ENCODE measurements around the gene RIBC2. TPM values are rescaled to one million over a fixed set of nuclear protein-coding genes. Genes with fewer than 3 reads are reported as not detected.

The RIBC2 gene
- total RNA-seq, 2 experiments from 2014 or later, result 12.8 to 16.2 TPM

DNA sequence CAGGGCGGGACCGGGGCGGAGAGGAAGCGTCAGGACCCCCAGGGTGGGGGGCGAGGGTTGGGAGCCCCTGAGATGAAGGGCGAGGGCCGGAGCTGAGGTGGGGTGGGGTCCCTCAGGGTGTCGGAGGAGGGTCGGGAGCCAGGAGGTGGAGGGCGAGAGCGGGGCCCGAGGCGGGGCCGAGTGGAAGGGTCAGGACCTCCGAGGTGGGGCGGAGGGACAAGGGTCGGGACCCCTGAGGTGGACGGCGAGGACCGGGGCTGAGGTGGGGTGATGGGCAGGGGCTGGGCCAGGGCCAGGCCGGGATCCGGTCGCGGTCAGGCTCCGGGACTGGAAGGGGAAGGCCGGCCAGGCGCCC lies 503 bp upstream of the RIBC2 start:
- no peak for ATAC-seq
- no peak for DNase-seq
- Mint-ChIP-seq H3K27ac (peak overlapping the region; percentile 75), H3K27me3 (no peaks in the 10 kb centered on the region), H3K36me3 (peaks cover 17% of the 10 kb centered on the region), H3K9me3 (ENCODE audit: low read depth) (no peaks in the 10 kb centered on the region), H3K4me3 (peak overlapping the region; percentile 87), H3K4me1 (peaks cover 24% of the 10 kb centered on the region)
- CTCF ChIA-PET, result interaction anchor here (1.2 to 2.4 kb wide), 5 partner anchors 10 to 102 kb away, joined by 4 to 13 read pairs (median 5); no protein-coding TSS in a partner anchor

- Mint-ChIP-seq H3K27ac (no peak overlapping the region), H3K27me3 (no peaks in the 10 kb centered on the region), H3K4me1 (peaks cover 19% of the 10 kb centered on the region), H3K4me3 (no peak overlapping the region), H3K9me3 (ENCODE audit: low read depth) (no peaks in the 10 kb centered on the region), H3K36me3 (peaks cover 28% of the 10 kb centered on the region)
- no peak for ATAC-seq
- CTCF ChIA-PET, result interaction anchor here (0.7 to 0.8 kb wide), 2 partner anchors 32 to 100 kb away, joined by 3 read pairs; no protein-coding TSS in a partner anchor
- DNase-seq, result no peak
Measured at GRCh38 chr22:45418056-45418769, 4.7 kb downstream of the RIBC2 start.

DNA sequence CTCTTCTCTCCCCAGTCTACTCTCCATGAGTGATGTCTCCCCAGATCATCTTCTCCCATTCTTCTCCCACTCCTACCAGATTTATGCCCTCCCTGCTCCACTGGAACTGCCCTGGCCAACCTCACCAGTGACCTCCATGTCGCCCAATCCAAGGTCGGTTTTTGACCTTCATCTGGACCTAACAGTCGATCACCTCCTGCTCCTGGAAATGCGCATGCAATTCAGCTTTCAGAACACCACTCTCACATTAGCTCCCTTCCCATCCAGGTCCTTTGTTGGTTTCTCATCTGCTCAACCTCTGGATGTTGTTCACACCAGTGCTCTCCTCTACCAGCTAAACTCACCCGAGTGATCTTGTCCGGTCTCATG lies 5.3 kb downstream of the RIBC2 start:
- CTCF ChIA-PET, result no interaction called here
- ATAC-seq (no peak), DNase-seq (no peak)
- peaks cover 18% of the 10 kb centered on the region for H3K4me1 Mint-ChIP-seq
- no peaks in the 10 kb centered on the region for H3K9me3 Mint-ChIP-seq (ENCODE audit: low read depth)
- H3K36me3 Mint-ChIP-seq, result peaks cover 28% of the 10 kb centered on the region
- no peak overlapping the region for H3K27ac Mint-ChIP-seq
- no peak overlapping the region for H3K4me3 Mint-ChIP-seq
- H3K27me3 Mint-ChIP-seq, result no peaks in the 10 kb centered on the region

GRCh38 chr22:45420011-45420410 lies 6.5 kb downstream of the RIBC2 start:
- DNase-seq, result no peak
- no peak for ATAC-seq
- CTCF ChIA-PET, result no interaction called here
- H3K36me3 Mint-ChIP-seq, result peaks cover 23% of the 10 kb centered on the region
- no peaks in the 10 kb centered on the region for H3K27me3 Mint-ChIP-seq
- peaks cover 6% of the 10 kb centered on the region for H3K4me1 Mint-ChIP-seq
- no peak overlapping the region for H3K27ac Mint-ChIP-seq
- H3K9me3 Mint-ChIP-seq (ENCODE audit: low read depth), result no peaks in the 10 kb centered on the region
- no peak overlapping the region for H3K4me3 Mint-ChIP-seq

DNA sequence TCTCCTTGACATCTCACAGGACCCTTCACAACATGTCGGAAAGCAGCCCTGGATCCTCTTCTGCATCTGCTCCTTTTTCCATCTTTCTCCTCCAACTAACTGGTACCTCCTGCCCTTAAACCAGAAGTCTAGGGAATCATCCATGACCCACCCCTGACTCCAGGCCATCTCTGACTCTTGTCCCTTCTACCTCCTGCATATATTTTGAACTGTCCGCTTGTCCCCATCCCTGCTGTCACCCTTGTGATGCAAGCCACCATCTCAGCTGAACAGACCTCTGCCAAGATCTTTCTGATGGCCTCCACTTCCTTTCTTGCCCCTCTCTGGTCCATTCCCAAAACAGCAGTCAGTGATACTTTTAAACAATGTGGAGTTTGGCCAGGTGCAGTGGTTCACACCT lies 7.0 kb downstream of the RIBC2 start:
- H3K9me3 Mint-ChIP-seq (ENCODE audit: low read depth), result no peaks in the 10 kb centered on the region
- no peaks in the 10 kb centered on the region for H3K27me3 Mint-ChIP-seq
- no peak overlapping the region for H3K27ac Mint-ChIP-seq
- ATAC-seq, result no peak
- no peak for DNase-seq
- no peak overlapping the region for H3K4me3 Mint-ChIP-seq
- H3K36me3 Mint-ChIP-seq, result peaks cover 23% of the 10 kb centered on the region
- CTCF ChIA-PET, result no interaction called here
- H3K4me1 Mint-ChIP-seq, result peaks cover 5% of the 10 kb centered on the region

GRCh38 chr22:45421349-45422055 lies 8.0 kb downstream of the RIBC2 start:
- H3K27ac Mint-ChIP-seq, result no peak overlapping the region
- no peaks in the 10 kb centered on the region for H3K9me3 Mint-ChIP-seq (ENCODE audit: low read depth)
- no peak overlapping the region for H3K4me3 Mint-ChIP-seq
- ATAC-seq (no peak), DNase-seq (no peak)
- peaks cover 3% of the 10 kb centered on the region for H3K4me1 Mint-ChIP-seq
- H3K27me3 Mint-ChIP-seq, result no peaks in the 10 kb centered on the region
- H3K36me3 Mint-ChIP-seq, result peaks cover 24% of the 10 kb centered on the region
- CTCF ChIA-PET, result no interaction called here

DNA sequence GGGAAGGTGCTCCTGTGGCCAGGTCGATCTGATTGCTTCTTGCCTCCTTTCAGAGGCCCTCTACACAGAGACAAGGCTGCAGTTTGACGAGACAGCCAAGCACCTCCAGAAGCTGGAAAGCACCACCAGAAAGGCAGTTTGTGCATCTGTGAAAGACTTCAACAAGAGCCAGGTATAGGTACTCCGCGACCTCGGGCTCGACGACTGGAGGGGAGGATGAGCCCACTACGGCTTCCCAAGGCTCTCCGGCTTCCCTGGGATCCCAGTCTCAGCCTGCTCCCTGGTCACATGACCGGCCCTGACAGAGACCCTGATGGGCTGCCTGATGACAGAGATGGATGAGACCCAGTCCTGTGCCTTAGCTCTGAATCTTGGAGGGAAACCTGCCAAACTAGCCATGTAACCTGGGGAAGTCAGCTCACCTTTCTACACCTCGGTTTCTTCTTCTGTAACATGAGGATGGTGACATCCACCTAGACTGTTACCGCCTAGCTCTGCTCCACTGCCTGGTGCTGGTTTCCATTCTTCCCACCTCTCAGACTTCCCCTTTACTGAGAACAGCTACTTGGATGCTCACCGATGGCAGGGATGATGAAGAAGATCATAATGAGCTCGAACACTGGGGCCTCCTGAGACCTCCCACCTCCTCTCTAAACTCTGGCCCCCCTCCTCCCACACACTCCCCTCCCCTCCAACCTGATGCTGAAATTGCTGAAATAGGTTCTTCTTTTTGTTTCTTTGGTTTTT lies 8.9 kb downstream of the RIBC2 start:
- DNase-seq (no peak), ATAC-seq (no peak)
- no peak overlapping the region for H3K4me3 Mint-ChIP-seq
- H3K27ac Mint-ChIP-seq, result no peak overlapping the region
- H3K4me1 Mint-ChIP-seq, result peaks cover 3% of the 10 kb centered on the region
- H3K9me3 Mint-ChIP-seq (ENCODE audit: low read depth), result no peaks in the 10 kb centered on the region
- CTCF ChIA-PET, result interaction anchor here (1.2 kb wide), 1 partner anchor 9 kb away, joined by 4 read pairs; the partner anchor contains the start of genes RIBC2 and SMC1B
- H3K36me3 Mint-ChIP-seq, result peaks cover 25% of the 10 kb centered on the region
- H3K27me3 Mint-ChIP-seq, result no peaks in the 10 kb centered on the region

DNA sequence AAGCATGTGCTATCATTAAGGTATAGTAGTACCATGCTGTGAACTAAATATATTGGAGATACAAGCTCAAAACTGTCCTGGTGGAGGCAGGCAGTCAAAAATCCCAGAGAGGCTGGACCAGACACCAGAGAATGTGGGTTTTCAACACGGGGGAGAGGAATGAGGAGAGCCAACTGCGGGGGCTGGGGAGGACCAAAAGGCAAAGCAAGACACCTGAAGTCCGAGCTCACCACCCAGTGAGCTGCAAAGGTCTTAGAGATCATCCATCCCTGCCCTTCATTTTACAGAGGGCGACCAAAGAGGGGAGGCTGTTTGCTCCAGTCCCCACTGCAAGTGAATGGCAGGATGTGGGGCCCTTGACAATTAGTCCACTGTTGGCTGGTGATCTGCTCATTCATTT lies 10.0 kb downstream of the RIBC2 start:
- no peaks in the 10 kb centered on the region for H3K9me3 Mint-ChIP-seq (ENCODE audit: low read depth)
- H3K27me3 Mint-ChIP-seq, result no peaks in the 10 kb centered on the region
- peaks cover 3% of the 10 kb centered on the region for H3K4me1 Mint-ChIP-seq

GRCh38 chr22:45424241-45424731 lies 10.8 kb downstream of the RIBC2 start:
- H3K4me1 Mint-ChIP-seq, result peaks cover 3% of the 10 kb centered on the region
- no peak overlapping the region for H3K27ac Mint-ChIP-seq
- no peaks in the 10 kb centered on the region for H3K27me3 Mint-ChIP-seq
- peaks cover 14% of the 10 kb centered on the region for H3K36me3 Mint-ChIP-seq
- H3K4me3 Mint-ChIP-seq, result no peak overlapping the region
- CTCF ChIA-PET, result no interaction called here
- no peaks in the 10 kb centered on the region for H3K9me3 Mint-ChIP-seq (ENCODE audit: low read depth)
- ATAC-seq (no peak), DNase-seq (peak; percentile 21)

More for the DNA sequence above, 10.0 kb downstream of the RIBC2 start:
- no peak for ATAC-seq
- Mint-ChIP-seq H3K27ac (no peak overlapping the region), H3K4me3 (no peak overlapping the region), H3K36me3 (peaks cover 22% of the 10 kb centered on the region)
- no peak for DNase-seq
- CTCF ChIA-PET, result no interaction called here

DNA sequence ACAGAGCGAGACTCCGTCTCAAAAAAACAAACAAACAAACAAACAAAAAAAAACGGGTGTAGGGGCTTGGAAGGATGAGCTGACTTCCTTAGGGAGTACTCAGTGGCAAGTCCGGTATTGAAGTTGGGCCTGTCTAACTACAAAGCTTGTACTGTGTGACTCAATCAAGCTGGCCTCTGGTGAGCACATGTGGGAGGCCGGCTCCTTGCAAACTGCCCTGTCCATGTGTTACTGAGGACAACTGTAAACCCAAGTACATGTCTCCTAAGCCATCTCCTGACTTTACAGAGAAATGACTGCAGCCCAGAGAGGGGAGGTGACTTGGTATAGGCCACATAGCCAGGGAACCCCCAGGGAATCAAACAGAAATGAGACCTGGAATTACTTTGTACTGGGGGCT lies 11.6 kb downstream of the RIBC2 start:
- no peak for DNase-seq
- no peak overlapping the region for H3K4me3 Mint-ChIP-seq
- no peaks in the 10 kb centered on the region for H3K27me3 Mint-ChIP-seq
- no peak overlapping the region for H3K27ac Mint-ChIP-seq
- CTCF ChIA-PET, result no interaction called here
- no peaks in the 10 kb centered on the region for H3K9me3 Mint-ChIP-seq (ENCODE audit: low read depth)
- peaks cover 11% of the 10 kb centered on the region for H3K36me3 Mint-ChIP-seq
- H3K4me1 Mint-ChIP-seq, result peaks cover 3% of the 10 kb centered on the region
- ATAC-seq, result no peak

GRCh38 chr22:45425531-45426265 lies 12.2 kb downstream of the RIBC2 start:
- Mint-ChIP-seq H3K27ac (no peak overlapping the region), H3K9me3 (ENCODE audit: low read depth) (no peaks in the 10 kb centered on the region), H3K36me3 (peaks cover 8% of the 10 kb centered on the region), H3K4me1 (peaks cover 3% of the 10 kb centered on the region), H3K4me3 (no peak overlapping the region), H3K27me3 (no peaks in the 10 kb centered on the region)
- CTCF ChIA-PET, result no interaction called here
- DNase-seq, result peak; percentile 31
- no peak for ATAC-seq

DNA sequence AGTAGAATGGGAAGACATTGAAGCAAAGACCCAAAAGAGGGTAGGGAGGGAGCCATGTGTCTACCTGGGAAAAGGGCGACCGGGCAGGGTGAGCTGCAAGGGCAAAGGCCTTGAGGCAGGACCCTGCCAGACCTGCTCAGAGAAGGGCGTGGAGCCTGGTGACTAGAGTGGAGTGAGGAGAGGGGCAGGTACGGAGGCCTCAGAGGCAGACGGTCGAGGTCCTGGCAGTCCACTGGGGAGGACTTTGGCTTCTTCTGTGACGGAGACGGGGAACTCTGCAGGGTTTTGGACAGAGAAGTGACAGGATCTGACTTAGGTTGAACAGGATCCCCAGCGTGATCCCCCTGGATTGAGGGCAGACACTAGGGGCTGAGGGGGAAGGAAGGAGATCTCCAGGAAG lies 12.9 kb downstream of the RIBC2 start:
- Mint-ChIP-seq H3K36me3 (peaks cover 8% of the 10 kb centered on the region), H3K27me3 (no peaks in the 10 kb centered on the region), H3K27ac (no peak overlapping the region), H3K9me3 (ENCODE audit: low read depth) (no peaks in the 10 kb centered on the region), H3K4me1 (peaks cover 3% of the 10 kb centered on the region), H3K4me3 (no peak overlapping the region)
- DNase-seq (no peak), ATAC-seq (no peak)
- CTCF ChIA-PET, result no interaction called here

DNA sequence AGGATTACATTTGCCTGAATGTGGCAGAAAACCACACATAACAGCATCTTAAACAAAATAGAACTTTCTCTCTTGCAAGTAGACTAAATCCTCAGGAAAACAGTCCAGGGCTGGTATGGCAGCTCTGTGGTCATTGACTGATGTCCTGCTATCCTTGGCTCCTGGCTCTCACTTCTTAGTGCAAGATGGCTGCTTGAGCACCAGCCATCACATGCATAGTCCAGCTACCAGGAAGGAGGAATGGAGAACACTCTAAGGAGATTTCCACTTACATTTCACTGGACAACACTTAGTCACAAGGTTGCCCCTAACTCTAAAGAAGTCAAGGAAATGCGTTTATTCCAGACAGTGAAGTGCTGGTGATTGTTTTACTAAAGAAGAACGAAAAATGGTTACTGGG lies 13.6 kb downstream of the RIBC2 start:
- CTCF ChIA-PET, result no interaction called here
- Mint-ChIP-seq H3K36me3 (peaks cover 8% of the 10 kb centered on the region), H3K27me3 (no peaks in the 10 kb centered on the region), H3K4me1 (no peaks in the 10 kb centered on the region), H3K4me3 (no peak overlapping the region), H3K27ac (no peak overlapping the region), H3K9me3 (ENCODE audit: low read depth) (no peaks in the 10 kb centered on the region)
- ATAC-seq, result no peak
- DNase-seq, result no peak
